Neural cell (in vitro differentiated cells): Measurements from ENCODE around the gene CAMK2B. TPM values are rescaled to one million over a fixed set of nuclear protein-coding genes. Genes with fewer than 3 reads are reported as not detected.

Experiments used
- H2AFZ ChIP-seq: fragments of 200-600, 300-800 bp; sonication (generic), shearing (Covaris generic); 2 replicates; pipeline ENCODE4 v1.6.0; 2014; ENCODE audit warnings: low read depth, mild to moderate bottlenecking, antibody characterized with exemption, low read length, moderate library complexity
- H3F3A ChIP-seq: fragments of 200-600 bp; shearing (Covaris generic); 2 replicates; pipeline ENCODE4 v1.6.1; 2016; ENCODE audit warnings: mild to moderate bottlenecking, moderate library complexity, mixed read lengths, antibody characterized with exemption, low read length; ENCODE audit not compliant: insufficient read depth, poor library complexity, severe bottlenecking
- H3K27ac ChIP-seq: fragments of 200-600, 300-800 bp; sonication (generic), shearing (Covaris generic); 2 replicates; pipeline ENCODE4 v1.5.1; 2014; ENCODE audit warnings: mild to moderate bottlenecking, low read length, moderate library complexity
- H3K27me3 ChIP-seq: fragments of 300-800, 200-600 bp; sonication (generic), shearing (Covaris generic); 2 replicates; pipeline ENCODE4 v1.6.0; 2014; ENCODE audit warnings: mild to moderate bottlenecking, low read depth, low read length, moderate library complexity; ENCODE audit not compliant: insufficient read depth
- H3K36me3 ChIP-seq: fragments of 300-800, 200-600 bp; sonication (generic), shearing (Covaris generic); 2 replicates; pipeline ENCODE4 v1.5.1; 2014; ENCODE audit warnings: mild to moderate bottlenecking, antibody characterized with exemption, low read length, moderate library complexity; ENCODE audit not compliant: insufficient read depth
- H3K4me2 ChIP-seq: fragments of 300-800, 200-600 bp; sonication (generic), shearing (Covaris generic); 2 replicates; pipeline ENCODE4 v1.6.0; 2014; ENCODE audit warnings: mild to moderate bottlenecking, low read length
- H3K4me3 ChIP-seq: fragments of 300-800, 200-600 bp; sonication (generic), shearing (Covaris generic); 2 replicates; pipeline ENCODE4 v1.5.1; 2014; ENCODE audit warnings: mild to moderate bottlenecking, low read length, moderate library complexity
- H3K79me2 ChIP-seq: fragments of 200-600 bp; shearing (Covaris generic); replicated peaks from 2 replicates; pipeline ENCODE4 v1.6.0; 2014; ENCODE audit warnings: mild to moderate bottlenecking, low read length, moderate library complexity; ENCODE audit not compliant: insufficient read depth
- H3K9ac ChIP-seq: fragments of 300-800, 200-600 bp; sonication (generic), shearing (Covaris generic); 2 replicates; pipeline ENCODE4 v1.6.1; 2016; ENCODE audit warnings: mild to moderate bottlenecking, low read length, mixed read lengths
- H3K9me2 ChIP-seq: fragments of 200-600 bp; shearing (Covaris generic); 2 replicates; pipeline ENCODE4 v1.6.1; 2016; ENCODE audit warnings: mild to moderate bottlenecking, low read length, mixed read lengths; ENCODE audit not compliant: insufficient read depth
- H3K9me3 ChIP-seq: fragments of 200-600, 300-800 bp; sonication (generic), shearing (Covaris generic); 2 replicates; pipeline ENCODE4 v1.6.1; 2016; ENCODE audit warnings: mild to moderate bottlenecking, mixed run types, low read length, moderate library complexity, mixed read lengths
- H4K20me1 ChIP-seq: fragments of 200-600 bp; shearing (Covaris generic); 2 replicates; pipeline ENCODE4 v1.6.1; 2016; ENCODE audit warnings: mild to moderate bottlenecking, mixed run types; ENCODE audit not compliant: insufficient read depth
- CTCF ChIP-seq: fragments of 450-650 bp; IDR thresholded peaks from 2 replicates; pipeline ENCODE4 v1.5.1; 2014; ENCODE audit warnings: antibody characterized with exemption, mild to moderate bottlenecking, moderate library complexity; ENCODE audit not compliant: poor library complexity, severe bottlenecking
- EP300 ChIP-seq: fragments of 450-650 bp; conservative IDR thresholded peaks from 2 replicates; pipeline ENCODE4 v1.6.1; 2014; ENCODE audit warnings: antibody characterized with exemption, mild to moderate bottlenecking, moderate library complexity; ENCODE audit not compliant: poor library complexity, severe bottlenecking
- EZH2 ChIP-seq: fragments of 200-600, 300-800 bp; shearing (Covaris generic), sonication (generic); IDR thresholded peaks from 2 replicates; pipeline ENCODE4 v1.6.1; 2014; ENCODE audit warnings: antibody characterized with exemption, low read length, borderline replicate concordance, mild to moderate bottlenecking; ENCODE audit not compliant: insufficient read depth, poor library complexity, severe bottlenecking
- MXI1 ChIP-seq: fragments of 450-650 bp; conservative IDR thresholded peaks from 2 replicates; pipeline ENCODE4 v1.6.1; 2014; ENCODE audit warnings: antibody characterized with exemption, mild to moderate bottlenecking; ENCODE audit not compliant: poor library complexity, severe bottlenecking
- POLR2AphosphoS5 ChIP-seq: IDR thresholded peaks from 2 replicates; pipeline ENCODE4 v1.6.1; 2012
- RAD21 ChIP-seq: fragments of 450-650 bp; conservative IDR thresholded peaks from 2 replicates; pipeline ENCODE4 v1.6.1; 2014; ENCODE audit warnings: antibody characterized with exemption, mild to moderate bottlenecking, moderate library complexity
- REST ChIP-seq: IDR thresholded peaks from 2 replicates; pipeline ENCODE4 v1.6.1; 2012; ENCODE audit warnings: borderline replicate concordance
- SMC3 ChIP-seq: fragments of 450-650 bp; conservative IDR thresholded peaks from 2 replicates; pipeline ENCODE4 v1.6.1; 2014; ENCODE audit warnings: antibody characterized with exemption, mild to moderate bottlenecking, moderate library complexity; ENCODE audit not compliant: poor library complexity
- TAF1 ChIP-seq: IDR thresholded peaks from 2 replicates; pipeline ENCODE4 v1.6.1; 2012; ENCODE audit warnings: low read depth
- polyA plus RNA-seq: library from polyadenylated mRNA; depleted of rRNA; stranded (reverse); fragments of >200 nt; gene quantifications from 2 replicates; pipeline ENCODE4 v1.2.3, GENCODE V29; 2014

The CAMK2B gene
- polyA plus RNA-seq, 1 donor from 2014 or later: 67.3 TPM

- Histone ChIP-seq H3K4me3 (no peak overlapping the region), H3K4me2 (no peak overlapping the region), H3K9ac (no peak overlapping the region), H3K9me3 (peaks cover 5% of the 10 kb centered on the region), H3K79me2 (no peaks in the 10 kb centered on the region), H3K27me3 (no peaks in the 10 kb centered on the region), H3K36me3 (no peaks in the 10 kb centered on the region), H3K27ac (no peak overlapping the region), H4K20me1 (no peaks in the 10 kb centered on the region), H2AFZ (no peak overlapping the region), H3F3A (no peaks in the 10 kb centered on the region), H3K9me2 (no peaks in the 10 kb centered on the region)
- TF ChIP-seq RAD21 (no peak), SMC3 (no peak), EP300 (no peak), REST (no peak), EZH2 (no peak), POLR2AphosphoS5 (no peak), CTCF (no peak), TAF1 (no peak), MXI1 (no peak)
Measured at GRCh38 chr7:44222074-44222473, 103.3 kb downstream of the CAMK2B start.

GRCh38 chr7:44221231-44221791 is 104.1 kb downstream of the CAMK2B start:
- Histone ChIP-seq H3K27ac (no peak overlapping the region), H3K9ac (no peak overlapping the region), H3K36me3 (no peaks in the 10 kb centered on the region), H3K9me3 (peaks cover 5% of the 10 kb centered on the region), H3K27me3 (no peaks in the 10 kb centered on the region), H2AFZ (no peak overlapping the region), H3K4me2 (no peak overlapping the region), H3K4me3 (no peak overlapping the region), H3F3A (no peaks in the 10 kb centered on the region), H3K9me2 (no peaks in the 10 kb centered on the region), H4K20me1 (no peaks in the 10 kb centered on the region), H3K79me2 (no peaks in the 10 kb centered on the region)
- TF ChIP-seq POLR2AphosphoS5: no peak
- TF ChIP-seq SMC3: no peak
- no peak for TF ChIP-seq TAF1
- no peak for TF ChIP-seq CTCF
- TF ChIP-seq REST: no peak
- no peak for TF ChIP-seq MXI1
- no peak for TF ChIP-seq EZH2
